ENCODE measurements around the gene MTHFSD. TPM values are rescaled to one million over a fixed set of nuclear protein-coding genes. Genes with fewer than 3 reads are reported as not detected.

The MTHFSD gene
- total RNA-seq, 1 experiment from 2014 or later: 15.7 TPM

DNA sequence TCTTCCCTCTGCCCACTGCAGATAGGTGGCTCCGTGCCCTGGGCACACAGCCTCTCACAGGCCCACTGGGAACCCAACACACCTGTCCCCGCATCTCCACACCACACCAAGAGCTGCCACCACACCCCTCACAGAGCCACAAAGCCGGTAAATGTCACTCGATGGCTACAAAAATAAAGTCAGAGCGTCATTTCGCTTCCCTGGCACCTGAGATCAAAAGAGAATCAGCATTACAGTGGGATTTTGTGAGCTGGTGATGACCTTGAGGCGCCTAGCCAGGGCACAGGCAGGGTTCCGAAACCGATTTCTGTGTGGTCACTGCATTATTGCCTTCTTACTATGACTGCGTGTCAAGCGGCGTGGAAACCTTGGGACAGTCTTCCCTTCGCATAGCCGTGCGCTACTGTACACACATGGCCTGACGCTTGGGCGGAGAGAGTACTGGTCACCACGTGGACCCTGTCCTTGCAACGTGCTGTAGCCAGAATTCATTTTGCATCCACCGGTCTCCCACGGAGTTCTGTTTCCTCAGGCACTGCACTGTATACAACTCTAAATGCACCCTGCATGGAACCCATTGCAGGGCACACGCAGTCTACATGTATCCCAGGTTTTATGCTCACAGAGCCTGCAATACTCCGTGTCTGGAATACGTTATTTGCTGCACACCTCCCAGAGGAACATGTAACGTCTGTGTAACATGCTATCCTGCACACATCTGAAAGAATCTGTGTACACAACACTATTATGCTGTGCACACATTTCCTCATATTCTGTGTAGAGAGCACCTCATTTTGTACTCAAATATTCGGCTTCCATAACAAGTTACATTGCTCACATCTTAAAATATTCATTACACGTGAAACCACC, 50.5 kb downstream of the MTHFSD start:
- peaks cover 62% of the 10 kb centered on the region for H3K4me1 Mint-ChIP-seq
- TF ChIP-seq TP53 (CRISPR knock-in tag; IDR thresholded peaks at IDR 0.05) (no peak), E2F1 (CRISPR knock-in tag; IDR thresholded peaks at IDR 0.05) (no peak), AFF4 (CRISPR knock-in tag; IDR thresholded peaks at IDR 0.05; ENCODE audit: borderline replicate concordance) (no peak), CREM (CRISPR knock-in tag; IDR thresholded peaks at IDR 0.05) (no peak), E2F5 (CRISPR knock-in tag; IDR thresholded peaks at IDR 0.05) (no peak), OVOL2 (CRISPR knock-in tag; IDR thresholded peaks at IDR 0.05; ENCODE audit: borderline replicate concordance) (no peak)
- TF ChIP-seq, protein P1, sequence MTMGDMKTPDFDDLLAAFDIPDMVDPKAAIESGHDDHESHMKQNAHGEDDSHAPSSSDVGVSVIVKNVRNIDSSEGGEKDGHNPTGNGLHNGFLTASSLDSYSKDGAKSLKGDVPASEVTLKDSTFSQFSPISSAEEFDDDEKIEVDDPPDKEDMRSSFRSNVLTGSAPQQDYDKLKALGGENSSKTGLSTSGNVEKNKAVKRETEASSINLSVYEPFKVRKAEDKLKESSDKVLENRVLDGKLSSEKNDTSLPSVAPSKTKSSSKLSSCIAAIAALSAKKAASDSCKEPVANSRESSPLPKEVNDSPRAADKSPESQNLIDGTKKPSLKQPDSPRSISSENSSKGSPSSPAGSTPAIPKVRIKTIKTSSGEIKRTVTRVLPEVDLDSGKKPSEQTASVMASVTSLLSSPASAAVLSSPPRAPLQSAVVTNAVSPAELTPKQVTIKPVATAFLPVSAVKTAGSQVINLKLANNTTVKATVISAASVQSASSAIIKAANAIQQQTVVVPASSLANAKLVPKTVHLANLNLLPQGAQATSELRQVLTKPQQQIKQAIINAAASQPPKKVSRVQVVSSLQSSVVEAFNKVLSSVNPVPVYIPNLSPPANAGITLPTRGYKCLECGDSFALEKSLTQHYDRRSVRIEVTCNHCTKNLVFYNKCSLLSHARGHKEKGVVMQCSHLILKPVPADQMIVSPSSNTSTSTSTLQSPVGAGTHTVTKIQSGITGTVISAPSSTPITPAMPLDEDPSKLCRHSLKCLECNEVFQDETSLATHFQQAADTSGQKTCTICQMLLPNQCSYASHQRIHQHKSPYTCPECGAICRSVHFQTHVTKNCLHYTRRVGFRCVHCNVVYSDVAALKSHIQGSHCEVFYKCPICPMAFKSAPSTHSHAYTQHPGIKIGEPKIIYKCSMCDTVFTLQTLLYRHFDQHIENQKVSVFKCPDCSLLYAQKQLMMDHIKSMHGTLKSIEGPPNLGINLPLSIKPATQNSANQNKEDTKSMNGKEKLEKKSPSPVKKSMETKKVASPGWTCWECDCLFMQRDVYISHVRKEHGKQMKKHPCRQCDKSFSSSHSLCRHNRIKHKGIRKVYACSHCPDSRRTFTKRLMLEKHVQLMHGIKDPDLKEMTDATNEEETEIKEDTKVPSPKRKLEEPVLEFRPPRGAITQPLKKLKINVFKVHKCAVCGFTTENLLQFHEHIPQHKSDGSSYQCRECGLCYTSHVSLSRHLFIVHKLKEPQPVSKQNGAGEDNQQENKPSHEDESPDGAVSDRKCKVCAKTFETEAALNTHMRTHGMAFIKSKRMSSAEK (CRISPR knock-in tag; IDR thresholded peaks at IDR 0.05; ENCODE audit: borderline replicate concordance): no peak
- TF ChIP-seq, protein P2, sequence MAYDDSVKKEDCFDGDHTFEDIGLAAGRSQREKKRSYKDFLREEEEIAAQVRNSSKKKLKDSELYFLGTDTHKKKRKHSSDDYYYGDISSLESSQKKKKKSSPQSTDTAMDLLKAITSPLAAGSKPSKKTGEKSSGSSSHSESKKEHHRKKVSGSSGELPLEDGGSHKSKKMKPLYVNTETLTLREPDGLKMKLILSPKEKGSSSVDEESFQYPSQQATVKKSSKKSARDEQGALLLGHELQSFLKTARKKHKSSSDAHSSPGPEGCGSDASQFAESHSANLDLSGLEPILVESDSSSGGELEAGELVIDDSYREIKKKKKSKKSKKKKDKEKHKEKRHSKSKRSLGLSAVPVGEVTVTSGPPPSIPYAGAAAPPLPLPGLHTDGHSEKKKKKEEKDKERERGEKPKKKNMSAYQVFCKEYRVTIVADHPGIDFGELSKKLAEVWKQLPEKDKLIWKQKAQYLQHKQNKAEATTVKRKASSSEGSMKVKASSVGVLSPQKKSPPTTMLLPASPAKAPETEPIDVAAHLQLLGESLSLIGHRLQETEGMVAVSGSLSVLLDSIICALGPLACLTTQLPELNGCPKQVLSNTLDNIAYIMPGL (CRISPR knock-in tag; IDR thresholded peaks at IDR 0.05): no peak
- TF ChIP-seq, protein P3, sequence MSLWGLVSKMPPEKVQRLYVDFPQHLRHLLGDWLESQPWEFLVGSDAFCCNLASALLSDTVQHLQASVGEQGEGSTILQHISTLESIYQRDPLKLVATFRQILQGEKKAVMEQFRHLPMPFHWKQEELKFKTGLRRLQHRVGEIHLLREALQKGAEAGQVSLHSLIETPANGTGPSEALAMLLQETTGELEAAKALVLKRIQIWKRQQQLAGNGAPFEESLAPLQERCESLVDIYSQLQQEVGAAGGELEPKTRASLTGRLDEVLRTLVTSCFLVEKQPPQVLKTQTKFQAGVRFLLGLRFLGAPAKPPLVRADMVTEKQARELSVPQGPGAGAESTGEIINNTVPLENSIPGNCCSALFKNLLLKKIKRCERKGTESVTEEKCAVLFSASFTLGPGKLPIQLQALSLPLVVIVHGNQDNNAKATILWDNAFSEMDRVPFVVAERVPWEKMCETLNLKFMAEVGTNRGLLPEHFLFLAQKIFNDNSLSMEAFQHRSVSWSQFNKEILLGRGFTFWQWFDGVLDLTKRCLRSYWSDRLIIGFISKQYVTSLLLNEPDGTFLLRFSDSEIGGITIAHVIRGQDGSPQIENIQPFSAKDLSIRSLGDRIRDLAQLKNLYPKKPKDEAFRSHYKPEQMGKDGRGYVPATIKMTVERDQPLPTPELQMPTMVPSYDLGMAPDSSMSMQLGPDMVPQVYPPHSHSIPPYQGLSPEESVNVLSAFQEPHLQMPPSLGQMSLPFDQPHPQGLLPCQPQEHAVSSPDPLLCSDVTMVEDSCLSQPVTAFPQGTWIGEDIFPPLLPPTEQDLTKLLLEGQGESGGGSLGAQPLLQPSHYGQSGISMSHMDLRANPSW (CRISPR knock-in tag; conservative IDR thresholded peaks at IDR 0.05; ENCODE audit: low read depth): no peak
- H3K27me3 Mint-ChIP-seq (ENCODE audit: low read depth): peaks cover 100% of the 10 kb centered on the region
- no peak for ATAC-seq
- no peak for DNase-seq (ENCODE audit: low spot score)
- ChIA-PET CTCF (interaction anchor here (0.5 to 2.1 kb wide), 2 partner anchors 13 to 250 kb away, joined by 4 to 8 read pairs; no protein-coding TSS in a partner anchor), POLR2A (no interaction called here)
- H3K27ac Mint-ChIP-seq: no peak overlapping the region
- H3K4me3 Mint-ChIP-seq: peak overlapping the region; percentile 54; the same call in 1 of the 2 replicates
- no peaks in the 10 kb centered on the region for H3K9me3 Mint-ChIP-seq
- H3K36me3 Mint-ChIP-seq: peaks cover 2% of the 10 kb centered on the region; the same call in 1 of the 2 replicates

Data from WTC11 (cell line).